T-helper 9 cell (primary cell): Measurements from ENCODE around the gene ANKRD6.

ENCODE experiments used
- DNase-seq: peaks from one replicate; pipeline ENCODE4 v3.0.0-alpha.2; 2020

ANKRD6 gene

DNA sequence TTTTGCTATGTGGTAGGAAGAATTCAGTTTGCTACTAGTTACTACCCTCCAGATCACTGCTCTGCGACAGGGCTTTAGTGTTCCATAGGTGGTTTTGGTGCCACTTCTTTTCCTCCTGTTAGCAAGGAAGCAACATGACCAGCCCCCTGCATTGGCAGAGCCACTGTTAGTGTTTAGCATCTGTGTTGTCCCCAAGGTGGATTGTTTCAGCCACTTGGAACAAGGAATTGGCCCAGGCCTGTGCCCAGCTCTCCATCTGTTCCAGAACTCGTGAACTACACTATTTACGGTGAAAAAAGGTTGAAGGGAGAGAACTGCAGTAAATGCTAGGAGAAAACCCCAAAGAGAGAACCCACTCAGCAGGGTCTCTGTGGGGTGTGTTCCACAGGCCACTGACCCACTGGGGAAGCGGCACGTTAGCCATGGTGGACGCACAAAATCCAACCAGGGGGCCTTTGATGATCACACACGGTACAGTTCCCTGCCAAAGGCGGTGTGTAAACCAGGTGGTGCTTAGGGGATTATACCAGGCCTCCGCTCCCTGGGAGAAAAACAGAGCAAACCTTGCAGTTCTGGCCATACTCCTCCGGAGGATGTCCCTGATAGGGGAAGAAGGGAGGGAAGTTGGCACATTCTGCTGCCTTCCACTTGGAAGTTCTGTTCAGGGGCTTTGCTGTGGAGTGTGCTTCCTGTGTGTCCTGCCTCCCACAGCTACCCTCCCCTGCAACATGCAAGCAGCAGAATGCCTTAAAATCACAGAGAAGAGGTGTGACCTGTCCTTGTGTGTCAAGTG is 133.3 kb downstream of the ANKRD6 start:
- no peak for DNase-seq

DNA sequence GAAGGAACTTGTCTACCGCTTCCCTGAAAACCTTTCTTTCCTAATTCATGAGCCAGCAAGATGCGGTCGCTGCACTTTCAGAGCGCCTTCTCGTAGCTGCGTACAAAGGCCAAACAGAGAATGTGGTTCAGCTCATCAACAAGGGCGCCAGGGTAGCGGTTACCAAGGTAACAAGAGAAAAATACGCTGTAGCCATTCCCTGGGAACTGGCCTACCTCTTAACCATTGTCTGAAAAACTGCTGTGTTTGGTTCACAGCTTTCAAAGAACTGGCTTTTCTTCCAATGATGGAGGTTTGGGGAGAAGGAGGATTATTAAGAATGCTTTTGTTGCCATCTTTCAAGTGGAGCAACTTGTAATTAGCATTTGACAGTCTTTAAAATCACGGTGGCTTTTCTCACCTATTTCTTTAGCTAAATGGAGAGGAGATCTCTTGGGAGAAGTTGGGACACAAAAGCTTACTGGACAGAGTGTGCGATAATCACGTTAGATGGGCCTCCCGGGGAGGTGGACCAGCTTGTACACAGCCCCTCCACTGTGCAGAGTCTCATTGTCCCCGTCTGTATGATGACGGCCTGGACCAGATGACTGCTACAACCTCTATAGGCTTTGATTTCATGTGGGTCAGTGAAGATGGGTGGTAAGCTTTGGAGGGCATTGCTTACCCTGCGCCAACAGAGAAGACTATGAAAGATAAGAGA is 134.1 kb downstream of the ANKRD6 start:
- no peak for DNase-seq

DNA sequence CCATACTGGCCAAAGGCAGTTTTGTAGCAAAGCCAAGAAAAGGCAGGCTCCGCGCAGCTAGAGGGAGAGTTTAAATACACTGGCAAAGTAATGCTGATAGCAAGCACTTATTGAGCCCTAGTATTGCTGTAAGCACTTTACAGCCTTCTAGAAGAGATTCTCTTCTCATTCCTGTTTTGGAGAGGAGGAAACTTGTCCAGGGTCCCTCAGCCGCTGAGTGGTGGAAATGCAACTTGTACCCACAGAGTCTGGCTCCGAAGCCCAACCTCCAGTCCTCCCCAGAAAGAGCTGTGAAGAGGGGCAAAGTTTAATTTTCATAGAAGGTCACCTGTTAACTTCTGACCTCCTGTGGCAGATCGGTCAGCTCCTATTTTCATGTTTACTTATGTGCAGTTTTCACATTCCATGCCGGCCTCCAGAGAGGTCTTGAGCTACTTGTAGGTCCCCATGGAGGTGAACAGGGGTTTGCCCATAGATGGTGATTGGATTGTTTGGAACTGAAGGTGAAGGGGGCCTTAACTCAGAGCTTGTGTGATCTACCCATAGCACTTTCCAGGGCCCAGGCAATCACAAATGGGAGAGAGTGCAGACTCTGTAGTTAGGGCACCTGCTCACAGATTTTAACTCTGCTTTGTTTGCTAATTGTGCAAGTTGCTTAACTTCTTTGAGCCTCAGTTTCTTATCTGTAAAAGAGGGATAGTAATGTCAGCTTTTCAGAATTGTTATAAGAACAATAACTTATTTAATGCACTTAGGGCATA is 134.9 kb downstream of the ANKRD6 start:
- DNase-seq: no peak

DNA sequence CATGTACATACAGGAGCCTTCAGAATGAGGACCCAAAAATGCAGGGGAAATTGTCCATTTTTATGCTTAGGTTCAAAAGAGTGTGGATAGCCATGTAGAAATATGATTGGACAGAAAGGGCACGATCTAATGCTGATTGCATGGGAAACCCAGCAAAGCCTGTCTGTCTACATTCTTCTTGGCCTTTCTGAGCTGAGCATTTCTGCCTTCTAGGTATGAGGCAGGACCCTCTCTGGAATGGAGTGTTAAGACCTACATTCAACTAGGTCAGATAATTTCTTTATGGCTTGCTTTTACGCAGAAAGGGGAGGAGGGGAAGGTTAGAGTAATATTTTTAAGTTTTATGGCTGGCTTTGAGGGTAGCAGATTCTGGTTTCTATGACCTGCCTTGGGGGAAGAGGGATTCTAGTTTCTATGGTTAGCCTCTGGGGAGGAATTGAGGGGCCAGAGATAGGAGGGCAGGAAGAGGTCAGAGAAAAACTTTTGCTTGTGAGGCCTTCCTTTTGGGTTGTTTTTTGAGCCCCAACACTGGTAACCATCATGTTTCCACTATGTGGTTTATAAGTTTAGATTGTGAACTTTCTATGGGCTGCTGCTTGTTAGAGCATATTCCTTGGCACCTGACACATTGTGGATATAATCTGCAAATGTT is 142.1 kb downstream of the ANKRD6 start:
- no peak for DNase-seq

DNA sequence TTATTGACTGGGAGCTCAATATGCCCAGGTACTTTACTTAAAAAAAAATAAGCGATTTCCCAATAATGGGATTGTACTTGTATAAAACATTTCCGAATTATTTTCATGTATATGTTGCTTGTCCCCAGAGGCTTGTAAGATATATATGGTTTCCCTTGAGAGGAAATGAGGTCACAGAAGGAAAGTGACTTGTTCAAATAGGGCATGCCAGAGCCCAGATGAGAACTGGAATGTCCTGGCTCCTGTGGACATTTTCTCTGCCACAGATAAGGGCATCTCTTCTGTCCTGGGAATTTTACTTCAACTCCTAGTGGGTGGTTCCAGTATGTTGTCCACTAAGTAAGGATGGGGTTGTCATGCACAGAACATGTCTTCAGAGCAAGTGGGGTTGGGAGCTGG is 142.6 kb downstream of the ANKRD6 start:
- DNase-seq: no peak

DNA sequence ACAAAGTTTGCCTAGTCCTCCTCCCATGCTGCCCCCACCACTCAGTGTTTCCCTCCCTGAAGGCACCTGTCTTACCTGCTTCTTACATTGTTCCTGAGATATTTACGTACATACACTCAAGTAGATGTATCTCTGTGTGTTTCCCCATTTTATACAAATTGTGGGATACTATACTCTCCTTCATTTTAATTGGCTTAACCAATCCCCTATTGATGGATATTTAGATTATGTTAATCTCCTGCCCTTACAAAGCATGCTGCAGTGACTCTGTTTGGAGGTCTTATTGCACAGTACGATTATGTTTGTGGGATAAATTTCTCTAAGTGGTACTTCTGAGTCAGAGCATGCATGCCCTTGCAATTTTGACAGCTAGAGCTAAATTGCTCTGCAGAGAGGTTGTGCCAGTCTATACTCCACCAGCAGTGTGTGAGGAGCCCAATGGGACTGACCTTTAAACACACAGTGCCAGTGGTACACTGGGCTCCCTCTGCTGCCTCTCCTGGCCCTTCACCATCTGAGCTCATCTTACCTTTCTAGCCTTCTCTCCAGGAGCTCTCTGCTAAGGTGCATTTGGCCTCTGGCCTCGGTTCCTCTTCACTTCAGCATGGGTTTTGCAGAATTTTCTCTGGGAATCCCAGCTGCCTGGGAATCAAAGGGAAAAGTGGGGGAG is 148.2 kb downstream of the ANKRD6 start:
- no peak for DNase-seq

DNA sequence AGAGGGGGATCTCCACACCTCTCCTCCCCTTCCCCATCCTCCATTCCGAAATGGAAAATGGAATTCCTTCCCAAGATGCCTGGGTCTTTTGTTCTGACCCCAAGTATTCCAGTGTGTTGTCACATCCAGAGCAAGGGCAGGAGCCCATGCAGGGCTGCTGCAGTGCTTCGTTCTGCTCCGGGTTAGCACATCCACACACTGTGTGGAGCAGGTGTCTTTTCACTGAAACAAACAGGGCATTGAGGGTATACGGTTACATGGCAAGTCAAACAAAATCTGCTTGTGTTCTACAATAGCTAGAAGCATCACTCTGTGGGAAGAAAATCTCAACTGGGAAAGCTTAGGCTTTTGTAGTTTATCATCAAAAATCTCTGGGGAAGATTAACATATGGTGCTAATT is 148.7 kb downstream of the ANKRD6 start:
- no peak for DNase-seq

DNA sequence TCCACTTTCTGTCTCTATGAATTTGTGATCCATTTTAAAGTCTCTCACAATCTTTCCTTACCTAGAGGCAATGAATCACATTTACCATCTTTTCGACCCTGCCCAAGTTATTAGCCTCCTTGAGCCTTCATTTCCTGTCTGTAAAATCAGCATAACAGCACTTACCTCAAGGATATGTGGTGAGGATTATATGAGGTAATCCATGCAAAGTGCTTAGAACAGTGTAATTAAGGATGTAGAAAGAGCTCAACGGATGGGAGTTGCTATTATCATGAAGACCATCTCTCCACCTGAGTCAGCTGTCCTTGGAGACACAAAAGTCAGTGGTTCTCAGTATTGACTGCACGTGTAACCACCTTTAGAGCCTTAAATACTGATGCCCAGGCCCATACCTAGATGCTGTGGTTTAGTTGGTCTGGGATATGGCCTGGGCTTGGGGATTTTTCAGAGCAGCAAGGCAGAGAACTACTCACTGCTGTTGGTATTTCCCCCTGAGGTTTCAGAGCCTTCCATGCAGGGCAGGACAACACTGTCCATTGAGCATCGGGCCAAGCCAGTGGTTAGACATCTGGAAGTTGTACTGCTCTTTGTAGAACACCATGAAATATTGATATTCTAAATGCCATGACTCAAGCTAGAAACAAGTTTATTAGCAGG is 149.8 kb downstream of the ANKRD6 start:
- DNase-seq: no peak

DNA sequence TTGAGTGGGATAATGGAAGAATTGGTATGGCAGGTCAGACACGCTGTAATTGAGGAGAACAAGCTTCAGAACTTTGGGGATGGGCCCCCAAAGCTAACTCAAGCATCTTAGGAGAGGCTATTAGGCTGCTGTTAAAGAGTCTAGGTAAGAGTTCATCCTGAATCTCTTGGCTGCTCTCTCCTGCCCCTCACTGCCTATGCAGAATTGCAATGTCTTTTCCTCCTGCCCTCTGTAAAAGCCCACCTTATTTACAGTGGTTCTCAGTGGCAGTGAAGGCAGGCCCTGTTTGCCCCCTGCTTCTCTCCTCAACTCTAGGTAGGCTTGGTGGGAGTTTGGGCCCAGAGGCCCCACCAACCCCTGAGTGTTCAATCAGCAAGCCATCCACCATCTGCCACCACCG is 150.6 kb downstream of the ANKRD6 start:
- DNase-seq: no peak

DNA sequence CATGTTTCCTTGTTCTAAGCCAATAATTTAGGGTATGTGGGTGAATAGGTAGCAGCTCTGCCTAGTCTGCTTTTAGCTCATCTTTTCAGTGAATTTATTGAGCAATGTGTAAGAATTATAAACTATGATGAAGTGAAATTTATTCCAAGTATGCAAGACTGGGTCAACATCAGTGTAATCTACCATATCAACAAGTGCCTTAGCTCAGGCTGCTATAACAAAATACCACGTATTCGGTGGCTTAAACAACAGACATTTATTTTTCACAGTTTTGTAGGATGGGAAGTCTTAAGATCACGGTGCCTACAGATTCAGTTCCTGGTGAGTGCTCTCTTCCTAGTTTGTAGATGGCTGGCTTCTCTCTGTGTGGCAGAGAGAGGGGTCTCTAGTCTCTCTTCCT is 151.6 kb downstream of the ANKRD6 start:
- DNase-seq: no peak

DNA sequence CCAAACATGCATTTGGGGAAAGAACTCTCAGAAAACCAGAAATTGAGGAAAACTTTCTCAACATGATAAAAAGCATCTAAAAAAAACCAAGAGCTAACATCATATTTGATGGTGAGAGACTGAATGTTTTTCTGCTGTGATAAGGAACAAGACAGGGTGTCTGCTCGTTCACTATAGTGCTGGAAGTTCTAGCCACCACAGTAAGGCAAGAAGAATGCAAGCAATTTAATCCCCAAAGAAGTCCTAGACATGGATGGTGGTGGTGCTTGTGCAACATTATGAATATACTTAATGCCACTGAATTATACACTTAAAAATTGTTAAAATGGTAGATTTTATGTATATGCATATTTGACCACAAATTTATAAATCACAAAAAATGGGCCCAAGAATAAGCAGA is 152.2 kb downstream of the ANKRD6 start:
- no peak for DNase-seq

DNA sequence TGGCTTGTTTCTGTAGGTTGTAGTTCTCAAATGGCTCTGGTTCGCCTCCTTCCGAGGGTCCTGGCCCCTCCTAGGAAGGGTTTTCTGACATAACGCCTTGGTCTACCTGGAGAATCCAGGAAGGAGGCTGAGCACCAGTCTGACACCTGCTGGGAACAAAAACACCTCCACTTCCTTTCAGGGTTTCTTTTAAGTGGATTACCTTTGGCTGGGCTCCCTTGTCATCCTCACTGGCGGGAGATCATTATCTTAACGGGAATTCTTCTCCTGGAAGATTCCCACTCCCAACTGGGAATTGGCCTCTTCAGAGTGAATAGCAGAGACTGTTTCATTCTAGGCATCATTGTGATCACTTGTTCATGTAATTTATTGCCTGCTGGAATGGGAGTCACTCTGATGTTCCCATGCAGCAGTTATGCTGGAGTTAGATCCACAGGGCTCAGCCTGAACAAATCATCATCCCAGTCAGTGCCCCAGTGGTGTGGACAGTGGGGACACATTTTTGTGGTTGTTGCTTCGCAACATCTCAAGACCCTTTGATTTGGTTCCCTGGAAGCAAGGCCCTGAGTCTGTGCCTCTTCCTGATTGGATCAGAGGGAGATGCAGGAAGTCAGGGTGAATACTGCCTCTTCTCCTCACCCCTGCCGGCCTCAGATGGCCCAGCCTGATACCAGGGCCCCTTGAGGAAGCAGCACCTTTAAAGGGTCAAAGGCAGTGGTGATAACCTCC is 156.5 kb downstream of the ANKRD6 start:
- DNase-seq: no peak

DNA sequence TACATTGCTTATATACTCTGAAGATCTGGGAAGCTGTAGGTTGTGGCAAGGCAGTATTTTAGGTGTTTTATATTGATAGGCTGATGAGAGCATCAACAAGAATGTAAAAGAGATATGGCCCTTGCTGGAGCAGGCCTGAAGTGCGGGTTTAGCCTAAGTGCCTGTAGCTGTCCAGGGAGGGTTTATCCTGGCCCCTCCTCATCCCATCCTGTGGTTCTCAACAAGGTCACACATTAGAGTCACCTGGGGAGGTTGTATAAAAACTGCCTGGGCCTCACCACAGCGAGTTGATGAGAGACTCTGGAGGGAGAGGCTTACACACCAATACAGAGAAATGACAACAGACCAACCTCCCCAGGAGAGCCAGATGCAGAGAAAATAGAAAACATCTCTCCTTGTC is 157.2 kb downstream of the ANKRD6 start:
- DNase-seq: no peak

DNA sequence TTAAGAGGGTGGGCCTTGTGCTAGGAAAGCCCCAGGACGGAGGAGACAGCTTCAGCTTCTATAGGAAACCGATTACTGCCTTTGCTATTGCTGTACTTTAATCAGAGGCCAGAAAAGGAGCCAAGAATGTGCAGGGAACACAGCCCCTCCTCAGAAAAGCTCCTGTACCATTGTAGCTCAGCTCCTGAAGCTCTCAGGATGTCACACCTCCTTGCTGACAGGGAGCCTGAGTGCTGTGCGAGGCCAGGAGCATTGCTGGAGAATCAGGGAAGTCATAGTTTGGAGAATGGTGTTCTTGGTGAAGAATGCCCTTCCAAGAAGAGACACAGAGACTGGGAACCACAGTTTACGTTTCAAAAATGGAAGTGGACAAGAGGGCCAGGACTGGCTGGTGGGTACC is 158.8 kb downstream of the ANKRD6 start:
- no peak for DNase-seq

DNA sequence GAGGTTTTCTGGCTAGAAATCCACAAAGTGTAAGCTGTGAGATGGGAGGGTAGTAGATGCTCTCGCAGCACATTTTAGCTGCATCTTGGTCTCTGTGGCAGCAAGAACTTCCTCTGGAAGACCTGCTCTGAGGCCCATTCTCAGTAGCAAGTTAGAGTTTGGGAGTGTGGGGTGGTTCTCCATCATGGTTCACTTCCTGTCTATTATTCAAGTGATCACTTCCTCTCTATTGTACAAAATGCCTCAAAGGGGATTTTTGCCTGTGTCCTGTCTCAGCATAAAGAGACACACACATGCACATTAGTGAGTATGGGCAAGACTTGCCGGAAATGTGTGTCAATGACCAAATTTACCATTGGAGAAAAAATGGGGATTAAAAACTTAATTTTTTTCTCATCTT is 163.1 kb downstream of the ANKRD6 start:
- DNase-seq: no peak

DNA sequence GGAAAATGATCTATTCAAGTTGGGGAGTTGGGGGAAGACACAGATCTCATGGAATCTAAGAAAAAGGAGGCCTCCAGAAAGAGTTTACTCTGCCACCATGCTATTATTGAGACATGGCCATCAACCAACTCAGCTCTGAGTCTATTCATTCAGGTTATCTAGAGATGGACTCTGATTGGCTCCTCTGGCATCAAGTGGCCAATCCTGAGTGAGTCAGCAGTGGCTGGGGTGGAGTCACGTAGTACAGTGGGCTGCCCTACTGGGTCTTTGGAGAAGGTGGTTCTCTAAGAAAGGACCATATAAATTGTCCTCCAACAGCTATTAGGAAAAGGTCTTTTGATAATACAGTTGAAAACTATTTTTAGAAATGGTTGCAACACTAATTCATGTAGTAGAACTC is 163.5 kb downstream of the ANKRD6 start:
- DNase-seq: no peak

DNA sequence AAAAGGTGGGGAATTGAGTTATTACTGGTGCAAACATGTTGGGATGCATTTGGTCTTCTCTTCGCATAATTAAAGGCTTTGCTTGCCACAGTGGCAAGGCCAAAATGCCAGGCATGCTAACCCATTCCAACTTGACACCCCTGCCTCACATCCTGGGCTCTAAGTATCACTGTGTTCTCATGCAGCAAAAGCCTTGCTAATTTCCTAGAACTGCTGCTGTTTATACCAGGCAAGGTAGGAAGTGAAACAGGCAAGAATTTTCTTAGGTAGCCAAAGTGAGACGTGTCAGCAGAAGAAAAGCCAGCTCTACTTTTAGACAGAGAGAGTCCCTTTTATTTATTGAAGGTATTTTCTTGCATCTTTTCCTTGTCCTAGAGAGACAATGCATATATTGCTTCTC is 164.4 kb downstream of the ANKRD6 start:
- no peak for DNase-seq

DNA sequence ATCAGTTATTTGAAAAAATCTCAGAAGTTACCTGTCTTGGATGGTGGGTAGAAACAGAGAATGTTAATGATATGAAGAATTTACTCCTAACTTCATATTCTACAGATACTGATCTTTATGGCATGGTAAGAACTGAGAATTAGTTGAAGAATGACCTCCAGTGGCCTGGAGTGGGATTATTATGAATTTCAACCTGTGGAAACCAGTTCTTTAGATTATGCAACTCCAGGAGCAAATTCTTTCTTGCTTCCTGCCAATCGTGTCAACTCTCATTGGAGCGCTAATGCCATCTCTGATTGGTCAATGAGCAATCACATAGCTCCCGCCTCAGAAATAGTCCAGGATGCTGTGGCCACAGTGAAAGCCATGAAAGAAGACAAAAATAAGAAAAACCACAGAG is 165.0 kb downstream of the ANKRD6 start:
- DNase-seq: no peak

DNA sequence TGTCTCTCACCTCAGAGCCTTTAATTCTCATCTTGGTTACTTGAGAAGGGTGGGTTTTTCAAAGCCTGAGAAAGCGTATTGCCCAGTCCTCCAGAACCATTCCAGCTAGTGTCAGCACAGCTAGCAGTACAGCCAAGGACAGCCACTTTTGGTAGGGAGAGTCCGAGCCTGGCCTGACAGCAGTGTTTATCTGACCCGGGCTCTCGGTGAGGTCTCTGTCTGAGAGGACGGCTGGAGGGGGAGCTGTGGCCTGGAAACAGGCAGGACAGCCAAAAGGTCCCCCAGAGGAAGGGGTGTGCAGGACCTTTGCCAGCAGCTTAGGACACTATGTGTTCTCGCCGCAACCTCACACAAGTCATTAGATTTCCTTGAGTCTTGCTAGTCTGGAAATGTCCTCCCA is 166.8 kb downstream of the ANKRD6 start:
- DNase-seq: no peak

DNA sequence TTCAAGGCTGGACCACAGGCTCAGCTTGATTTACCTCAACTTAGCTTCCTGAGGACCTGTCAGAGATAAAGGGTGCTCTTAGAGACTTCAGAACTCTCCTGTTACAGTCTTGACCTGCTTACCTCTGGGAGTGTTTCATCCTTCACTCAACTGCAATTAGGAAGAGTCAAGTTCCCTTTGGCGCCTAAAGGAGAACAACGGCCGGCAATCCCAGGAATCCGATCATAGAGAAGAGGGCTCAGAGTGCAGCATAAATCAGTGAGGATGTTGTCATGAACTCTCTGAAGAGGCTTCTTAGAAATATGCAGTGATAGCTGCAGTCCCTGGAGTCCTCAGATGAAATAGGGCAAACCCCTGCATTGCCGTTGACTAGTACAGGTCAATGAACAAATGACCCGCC is 169.2 kb downstream of the ANKRD6 start:
- no peak for DNase-seq

DNA sequence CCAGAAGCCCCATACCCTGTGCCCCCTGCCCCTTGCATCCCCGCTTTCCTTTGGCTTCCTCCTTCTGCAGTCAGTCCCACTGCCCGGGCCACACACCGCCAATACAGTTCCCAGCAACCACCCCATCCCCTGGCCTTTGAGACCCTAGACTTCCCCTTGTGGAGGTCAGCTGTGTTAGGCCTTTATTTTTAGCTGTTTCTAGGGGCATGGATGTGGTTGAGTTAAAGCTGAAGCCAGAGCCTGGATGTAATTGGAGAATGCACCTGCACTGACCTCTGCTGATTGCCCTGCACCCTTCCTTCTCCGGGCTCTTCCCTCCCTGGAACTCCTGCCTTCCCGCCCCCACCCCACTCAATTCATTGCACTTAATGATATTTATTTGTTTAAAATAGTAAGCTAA is 171.7 kb downstream of the ANKRD6 start:
- DNase-seq: no peak

DNA sequence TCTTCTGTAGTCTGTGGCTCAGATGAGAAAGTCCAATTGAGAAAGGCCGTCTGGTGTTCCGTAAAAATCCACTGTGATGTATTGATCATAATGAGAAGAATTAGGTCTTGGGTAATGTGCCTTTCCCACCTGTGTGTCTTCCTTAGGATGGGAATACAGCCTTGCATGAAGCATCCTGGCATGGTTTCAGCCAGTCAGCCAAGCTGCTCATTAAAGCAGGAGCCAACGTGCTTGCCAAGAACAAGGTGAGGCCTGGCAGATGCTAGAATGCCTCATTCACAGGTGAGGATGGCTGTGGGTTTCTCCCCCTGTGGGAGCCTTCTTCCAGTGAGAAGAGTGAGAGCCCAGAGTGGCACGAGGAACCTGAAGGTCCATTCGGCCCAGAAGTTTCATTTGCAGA is 172.9 kb downstream of the ANKRD6 start:
- no peak for DNase-seq
